Measurements from ENCODE around the gene CC2D1A.

The CC2D1A gene

DNA sequence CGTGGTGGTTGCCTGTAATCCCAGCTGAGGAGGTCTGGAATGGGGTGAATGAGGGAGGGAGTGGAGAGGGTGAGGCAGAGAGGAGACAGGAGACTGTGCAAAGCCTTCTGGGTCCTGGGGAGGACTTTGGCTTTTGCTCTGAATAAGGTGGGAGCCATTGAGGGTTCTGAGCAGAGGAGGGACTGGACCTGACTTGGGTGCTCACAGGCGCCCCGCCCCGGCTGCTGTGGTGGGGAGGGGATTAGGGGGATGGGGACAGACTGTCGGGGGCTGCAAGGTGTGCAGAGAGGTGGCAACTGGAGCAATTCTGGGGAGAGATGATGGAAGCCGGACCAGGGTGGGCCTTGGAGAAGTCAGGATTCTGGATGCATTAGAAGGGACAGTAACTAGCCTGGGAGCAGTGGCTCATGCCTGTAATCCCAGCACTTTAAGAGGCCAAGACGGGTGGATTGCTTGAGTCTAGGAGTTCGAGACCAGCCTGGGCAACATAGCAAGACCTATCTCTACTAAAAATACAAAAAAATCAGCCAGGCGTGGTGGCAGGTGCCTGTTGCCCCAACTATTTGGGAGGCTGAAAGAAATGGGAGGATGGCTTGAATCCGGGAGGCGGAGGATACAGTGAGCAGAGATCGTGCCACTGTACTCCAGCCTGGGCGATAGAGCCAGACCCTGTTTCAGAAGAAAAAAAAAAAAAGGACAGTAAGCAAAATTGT is 45.2 kb upstream of the CC2D1A start:
- H3K4me1 ChIP-seq (ENCODE audit: control insufficient read depth, low read length) = peaks cover 23% of the 10 kb centered on the region
- peak overlapping the region; percentile 34; the same call in 1 of the 2 replicates for H3K27ac ChIP-seq (ENCODE audit: low read depth, low read length)
- H3K4me3 ChIP-seq (ENCODE audit: low read length) = peak overlapping the region; percentile 73
- H3K4me2 ChIP-seq (ENCODE audit: low read length) = peak overlapping the region; percentile 88
- TF ChIP-seq, protein P1, sequence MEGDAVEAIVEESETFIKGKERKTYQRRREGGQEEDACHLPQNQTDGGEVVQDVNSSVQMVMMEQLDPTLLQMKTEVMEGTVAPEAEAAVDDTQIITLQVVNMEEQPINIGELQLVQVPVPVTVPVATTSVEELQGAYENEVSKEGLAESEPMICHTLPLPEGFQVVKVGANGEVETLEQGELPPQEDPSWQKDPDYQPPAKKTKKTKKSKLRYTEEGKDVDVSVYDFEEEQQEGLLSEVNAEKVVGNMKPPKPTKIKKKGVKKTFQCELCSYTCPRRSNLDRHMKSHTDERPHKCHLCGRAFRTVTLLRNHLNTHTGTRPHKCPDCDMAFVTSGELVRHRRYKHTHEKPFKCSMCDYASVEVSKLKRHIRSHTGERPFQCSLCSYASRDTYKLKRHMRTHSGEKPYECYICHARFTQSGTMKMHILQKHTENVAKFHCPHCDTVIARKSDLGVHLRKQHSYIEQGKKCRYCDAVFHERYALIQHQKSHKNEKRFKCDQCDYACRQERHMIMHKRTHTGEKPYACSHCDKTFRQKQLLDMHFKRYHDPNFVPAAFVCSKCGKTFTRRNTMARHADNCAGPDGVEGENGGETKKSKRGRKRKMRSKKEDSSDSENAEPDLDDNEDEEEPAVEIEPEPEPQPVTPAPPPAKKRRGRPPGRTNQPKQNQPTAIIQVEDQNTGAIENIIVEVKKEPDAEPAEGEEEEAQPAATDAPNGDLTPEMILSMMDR (IDR thresholded peaks at IDR 0.05; ENCODE audit: low read depth, low read length, poor library complexity, severe bottlenecking) = no peak
- TF ChIP-seq EZH2phosphoT487 (IDR thresholded peaks at IDR 0.05; ENCODE audit: borderline replicate concordance, low read length) = no peak
- no peaks in the 10 kb centered on the region for H3K79me2 ChIP-seq (ENCODE audit: control insufficient read depth, low read length)
- H3K27me3 ChIP-seq (ENCODE audit: control insufficient read depth, low read length) = peaks cover 14% of the 10 kb centered on the region
- H3F3A ChIP-seq (ENCODE audit: control insufficient read depth, insufficient read depth) = no peaks in the 10 kb centered on the region
- no peaks in the 10 kb centered on the region for H3K9me3 ChIP-seq (ENCODE audit: control insufficient read depth, insufficient read depth, low read length)
- H3K9me2 ChIP-seq (replicated peaks; ENCODE audit: control insufficient read depth, low read length) = no peaks in the 10 kb centered on the region
- no peaks in the 10 kb centered on the region for H4K20me1 ChIP-seq (ENCODE audit: control insufficient read depth, insufficient read depth, low read depth, low read length)
- no peaks in the 10 kb centered on the region for H3K36me3 ChIP-seq (ENCODE audit: control insufficient read depth, low read length)

DNA sequence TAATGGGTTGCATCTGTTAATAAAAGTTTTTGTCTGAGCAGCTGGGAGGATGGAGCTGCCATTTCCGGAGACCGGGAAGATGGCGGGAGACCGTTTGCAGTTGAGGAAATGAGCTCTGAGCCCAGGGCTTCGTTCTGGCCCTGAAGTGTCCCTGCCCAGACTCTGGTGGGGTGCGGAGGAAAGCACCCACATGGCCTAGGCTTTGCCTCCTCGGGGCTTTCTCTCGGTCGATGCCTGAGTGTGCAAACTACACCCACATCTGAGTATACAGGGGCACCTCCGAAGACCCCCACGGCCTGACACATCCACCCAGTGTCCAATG is 44.6 kb upstream of the CC2D1A start:
- peak overlapping the region; percentile 73 for H3K4me3 ChIP-seq (ENCODE audit: low read length)

GRCh38 chr19:13861714-13862531 is 44.1 kb upstream of the CC2D1A start:
- no peak for TF ChIP-seq EZH2phosphoT487 (IDR thresholded peaks at IDR 0.05; ENCODE audit: borderline replicate concordance, low read length)
- TF ChIP-seq, protein P1 (IDR thresholded peaks at IDR 0.05; ENCODE audit: low read depth, low read length, poor library complexity, severe bottlenecking) = peak; percentile 83
- H3K4me3 ChIP-seq (ENCODE audit: low read length) = peak overlapping the region; percentile 73
- H3K27me3 ChIP-seq (ENCODE audit: control insufficient read depth, low read length) = peaks cover 21% of the 10 kb centered on the region
- H3F3A ChIP-seq (ENCODE audit: control insufficient read depth, insufficient read depth) = no peaks in the 10 kb centered on the region
- H3K4me1 ChIP-seq (ENCODE audit: control insufficient read depth, low read length) = peaks cover 31% of the 10 kb centered on the region
- no peaks in the 10 kb centered on the region for H3K79me2 ChIP-seq (ENCODE audit: control insufficient read depth, low read length)
- H3K36me3 ChIP-seq (ENCODE audit: control insufficient read depth, low read length) = no peaks in the 10 kb centered on the region
- no peaks in the 10 kb centered on the region for H3K9me2 ChIP-seq (replicated peaks; ENCODE audit: control insufficient read depth, low read length)
- no peaks in the 10 kb centered on the region for H3K9me3 ChIP-seq (ENCODE audit: control insufficient read depth, insufficient read depth, low read length)
- H3K27ac ChIP-seq (ENCODE audit: low read depth, low read length) = peak overlapping the region; percentile 34; the same call in 1 of the 2 replicates
- peak overlapping the region; percentile 88 for H3K4me2 ChIP-seq (ENCODE audit: low read length)
- H4K20me1 ChIP-seq (ENCODE audit: control insufficient read depth, insufficient read depth, low read depth, low read length) = no peaks in the 10 kb centered on the region

More for the DNA sequence above, 44.6 kb upstream of the CC2D1A start:
- Histone ChIP-seq H4K20me1 (ENCODE audit: control insufficient read depth, insufficient read depth, low read depth, low read length) (no peaks in the 10 kb centered on the region), H3F3A (ENCODE audit: control insufficient read depth, insufficient read depth) (no peaks in the 10 kb centered on the region), H3K9me3 (ENCODE audit: control insufficient read depth, insufficient read depth, low read length) (no peaks in the 10 kb centered on the region), H3K27me3 (ENCODE audit: control insufficient read depth, low read length) (peaks cover 19% of the 10 kb centered on the region), H3K36me3 (ENCODE audit: control insufficient read depth, low read length) (no peaks in the 10 kb centered on the region), H3K27ac (ENCODE audit: low read depth, low read length) (peak overlapping the region; percentile 34; the same call in 1 of the 2 replicates), H3K4me1 (ENCODE audit: control insufficient read depth, low read length) (peaks cover 28% of the 10 kb centered on the region), H3K79me2 (ENCODE audit: control insufficient read depth, low read length) (no peaks in the 10 kb centered on the region), H3K4me2 (ENCODE audit: low read length) (peak overlapping the region; percentile 88), H3K9me2 (replicated peaks; ENCODE audit: control insufficient read depth, low read length) (no peaks in the 10 kb centered on the region)
- TF ChIP-seq EZH2phosphoT487 (IDR thresholded peaks at IDR 0.05; ENCODE audit: borderline replicate concordance, low read length) = no peak
- TF ChIP-seq, protein P1 (IDR thresholded peaks at IDR 0.05; ENCODE audit: low read depth, low read length, poor library complexity, severe bottlenecking) = no peak

All from DOHH2 (cell line).